WTC11 (cell line): Measurements from ENCODE around the gene PCLAF. TPM values are rescaled to one million over a fixed set of nuclear protein-coding genes. Genes with fewer than 3 reads are reported as not detected.
A peak's percentile ranks its signal among the peaks of the same experiment; 100 is the strongest.
"Not testable (repeated sequence)": the region's sequence is repeated elsewhere in the genome, so short reads cannot be mapped to it uniquely, and the experiment has no call there.

Source experiments
- ATAC-seq: fragments of 200-7000 bp; cut with Tn5 transposase; 2 replicates; pipeline ENCODE4 v1.10.0; 2021; ENCODE audit warnings: mild to moderate bottlenecking, moderate library complexity
- CTCF ChIA-PET: fragments of 300-600 bp; sonication (Branson Sonifier 250); formaldehyde crosslinking; loops from one replicate; lab custom pipeline; 2021; ENCODE audit warnings: antibody characterized with exemption; lab: Charles Lee
- POLR2A ChIA-PET: fragments of 350-600 bp; sonication (Branson Sonifier 250); formaldehyde crosslinking; loops from one replicate; lab custom pipeline; 2021; ENCODE audit warnings: antibody characterized with exemption; lab: Charles Lee
- DNase-seq: peaks from one replicate; pipeline ENCODE4 v3.0.0; 2021; ENCODE audit warnings: low spot score
- H3K27ac Mint-ChIP-seq: 2 replicates; pipeline ENCODE4 v1.8.0; 2021; ENCODE audit warnings: mixed read lengths
- H3K27me3 Mint-ChIP-seq: 2 replicates; pipeline ENCODE4 v1.8.0; 2021; ENCODE audit warnings: low read depth, mild to moderate bottlenecking, moderate library complexity, mixed read lengths
- H3K36me3 Mint-ChIP-seq: 2 replicates; pipeline ENCODE4 v1.8.0; 2021; ENCODE audit warnings: mixed read lengths
- H3K4me1 Mint-ChIP-seq: 2 replicates; pipeline ENCODE4 v1.8.0; 2022; ENCODE audit warnings: mixed read lengths
- H3K4me3 Mint-ChIP-seq: 2 replicates; pipeline ENCODE4 v1.8.0; 2021; ENCODE audit warnings: mild to moderate bottlenecking, moderate library complexity, mixed read lengths
- H3K9me3 Mint-ChIP-seq: 2 replicates; pipeline ENCODE4 v1.8.0; 2021; ENCODE audit warnings: mixed read lengths
- AFF4 ChIP-seq: sonication (generic); formaldehyde crosslinking; IDR thresholded peaks from 2 replicates; pipeline ENCODE4 v1.8.1; 2023; ENCODE audit warnings: mild to moderate bottlenecking, missing genetic modification reagents, borderline replicate concordance
- ARID4B ChIP-seq: sonication (generic); formaldehyde crosslinking; IDR thresholded peaks from 2 replicates; pipeline ENCODE4 v1.8.0; 2023; ENCODE audit warnings: missing genetic modification reagents, mild to moderate bottlenecking, borderline replicate concordance
- E2F1 ChIP-seq: sonication (generic); formaldehyde crosslinking; IDR thresholded peaks from 2 replicates; pipeline ENCODE4 v1.8.0; 2022; ENCODE audit warnings: mild to moderate bottlenecking, missing genetic modification reagents
- FOXP4 ChIP-seq: sonication (generic); formaldehyde crosslinking; IDR thresholded peaks from 2 replicates; pipeline ENCODE4 v1.8.0; 2022; ENCODE audit warnings: mild to moderate bottlenecking, missing genetic modification reagents
- GTF2I ChIP-seq: fragments of 250-450 bp; sonication (Bioruptor Pico); conservative IDR thresholded peaks from 2 replicates; pipeline ENCODE4 v1.4.0; 2021; ENCODE audit warnings: mild to moderate bottlenecking
- JAZF1 ChIP-seq: fragments of 250-450 bp; sonication (Bioruptor Pico); IDR thresholded peaks from 2 replicates; pipeline ENCODE4 v1.9.0; 2021; ENCODE audit warnings: moderate library complexity, mild to moderate bottlenecking, inconsistent platforms
- TEAD1 ChIP-seq: sonication (generic); formaldehyde crosslinking; IDR thresholded peaks from 2 replicates; pipeline ENCODE4 v1.8.0; 2022; ENCODE audit warnings: mild to moderate bottlenecking, missing genetic modification reagents
- USF2 ChIP-seq: sonication (generic); formaldehyde crosslinking; IDR thresholded peaks from 2 replicates; pipeline ENCODE4 v1.8.1; 2023; ENCODE audit warnings: mild to moderate bottlenecking, missing genetic modification reagents, moderate library complexity
- ZMAT4 ChIP-seq: fragments of 250-450 bp; sonication (Bioruptor Pico); IDR thresholded peaks from 2 replicates; pipeline ENCODE4 v1.9.0; 2021; ENCODE audit warnings: mild to moderate bottlenecking
- ZNF121 ChIP-seq: sonication (generic); formaldehyde crosslinking; IDR thresholded peaks from 2 replicates; pipeline ENCODE4 v1.8.0; 2023; ENCODE audit warnings: missing genetic modification reagents
- ZNF138 ChIP-seq: sonication (generic); formaldehyde crosslinking; conservative IDR thresholded peaks from 2 replicates; pipeline ENCODE4 v1.8.1; 2022; ENCODE audit warnings: mild to moderate bottlenecking, moderate library complexity, missing genetic modification reagents
- ZNF263 ChIP-seq: sonication (generic); formaldehyde crosslinking; IDR thresholded peaks from 2 replicates; pipeline ENCODE4 v1.8.1; 2022; ENCODE audit warnings: low read depth, mild to moderate bottlenecking, moderate library complexity, missing genetic modification reagents
- ZNF425 ChIP-seq: fragments of 250-450 bp; sonication (Bioruptor Pico); conservative IDR thresholded peaks from 2 replicates; pipeline ENCODE4 v1.9.0; 2021; ENCODE audit warnings: mild to moderate bottlenecking
- total RNA-seq: library from RNA; stranded (reverse); gene quantifications from 3 replicates; pipeline ENCODE4 v1.2.3, GENCODE V29; 2021

The PCLAF gene
- total RNA-seq, 1 experiment from 2014 or later, result 27.2 TPM

- ChIA-PET POLR2A (no interaction called here), CTCF (interaction anchor here (1.3 kb wide), 1 partner anchor 226 kb away, joined by 3 read pairs; no protein-coding TSS in a partner anchor)
- Mint-ChIP-seq H3K4me1 (peaks cover 11% of the 10 kb centered on the region), H3K27me3 (peaks cover 47% of the 10 kb centered on the region), H3K27ac (no peak overlapping the region), H3K36me3 (peaks cover 14% of the 10 kb centered on the region), H3K4me3 (peak overlapping the region; percentile 88), H3K9me3 (no peaks in the 10 kb centered on the region)
- TF ChIP-seq ZNF121 (CRISPR knock-in tag) (0 out of 2 replicates have a peak, but pooled peaks have one; percentile 11), FOXP4 (CRISPR knock-in tag) (no peak), ZNF425 (CRISPR knock-in tag) (no peak), TEAD1 (CRISPR knock-in tag) (no peak)
- DNase-seq (no peak), ATAC-seq (no peak)
Observed at GRCh38 chr15:64379216-64379960, 1.9 kb downstream of the PCLAF start.

GRCh38 chr15:64373360-64373759, 7.9 kb downstream of the PCLAF start:
- no peaks in the 10 kb centered on the region for H3K27me3 Mint-ChIP-seq
- CTCF ChIA-PET, result no interaction called here
- DNase-seq, result no peak
- H3K36me3 Mint-ChIP-seq, result peaks cover 25% of the 10 kb centered on the region
- H3K4me1 Mint-ChIP-seq, result no peaks in the 10 kb centered on the region
- ATAC-seq, result no peak
- no peaks in the 10 kb centered on the region for H3K9me3 Mint-ChIP-seq
- TF ChIP-seq ARID4B (CRISPR knock-in tag) (no peak), USF2 (CRISPR knock-in tag) (no peak), GTF2I (no peak), E2F1 (CRISPR knock-in tag) (no peak), ZNF263 (CRISPR knock-in tag) (no peak), JAZF1 (CRISPR knock-in tag) (no peak), ZMAT4 (CRISPR knock-in tag) (no peak), AFF4 (CRISPR knock-in tag) (no peak), ZNF138 (CRISPR knock-in tag) (no peak), ZNF121 (CRISPR knock-in tag) (no peak)
- TF ChIP-seq, all 79 proteins: peak for 0
- no peak overlapping the region for H3K4me3 Mint-ChIP-seq
- POLR2A ChIA-PET, result no interaction called here
- no peak overlapping the region for H3K27ac Mint-ChIP-seq

GRCh38 chr15:64371383-64371782, 9.9 kb downstream of the PCLAF start:
- H3K36me3 Mint-ChIP-seq, result peaks cover 22% of the 10 kb centered on the region
- ATAC-seq, H3K27ac Mint-ChIP-seq, H3K9me3 Mint-ChIP-seq, DNase-seq, H3K27me3 Mint-ChIP-seq, H3K4me3 Mint-ChIP-seq, H3K4me1 Mint-ChIP-seq: not testable (repeated sequence)
- POLR2A ChIA-PET, result interaction anchor here (1.1 kb wide), 1 partner anchor 16 kb away, joined by 6 read pairs; the partner anchor contains the start of gene TRIP4
- CTCF ChIA-PET, result interaction anchor here (0.7 kb wide), 1 partner anchor 85 kb away, joined by 3 read pairs; no protein-coding TSS in a partner anchor
